HEK293 (cell line): ENCODE measurements around the gene BTBD9.

ENCODE experiments used
- CTCF ChIP-seq: fragments of 450-650 bp; formaldehyde crosslinking; IDR thresholded peaks from 2 replicates; pipeline ENCODE4 v1.5.1; 2016; ENCODE audit warnings: missing biosample characterization, missing genetic modification characterization
- GLIS2 ChIP-seq: fragments of 450-650 bp; formaldehyde crosslinking; IDR thresholded peaks from 2 replicates; pipeline ENCODE4 v1.5.1; 2016; ENCODE audit warnings: missing biosample characterization, missing genetic modification characterization
- KLF7 ChIP-seq: fragments of 450-650 bp; formaldehyde crosslinking; IDR thresholded peaks from 2 replicates; pipeline ENCODE4 v1.5.1; 2016; ENCODE audit warnings: missing biosample characterization, missing genetic modification characterization, borderline replicate concordance
- PRDM10 ChIP-seq: fragments of 450-650 bp; formaldehyde crosslinking; IDR thresholded peaks from 2 replicates; pipeline ENCODE4 v1.5.1; 2016; ENCODE audit warnings: missing biosample characterization, missing genetic modification characterization
- REPIN1 ChIP-seq: fragments of 450-650 bp; formaldehyde crosslinking; IDR thresholded peaks from 2 replicates; pipeline ENCODE4 v1.5.1; 2017; ENCODE audit warnings: missing biosample characterization, missing genetic modification characterization, low read depth
- ZBTB8A ChIP-seq: fragments of 450-650 bp; formaldehyde crosslinking; IDR thresholded peaks from 2 replicates; pipeline ENCODE4 v1.5.1; 2016; ENCODE audit warnings: missing biosample characterization, missing genetic modification characterization
- ZNF398 ChIP-seq: fragments of 450-650 bp; formaldehyde crosslinking; IDR thresholded peaks from 2 replicates; pipeline ENCODE4 v1.5.1; 2017; ENCODE audit warnings: missing biosample characterization, missing genetic modification characterization
- ZNF433 ChIP-seq: fragments of 450-650 bp; formaldehyde crosslinking; IDR thresholded peaks from 2 replicates; pipeline ENCODE4 v1.5.1; 2016; ENCODE audit warnings: missing biosample characterization, missing genetic modification characterization, low read depth
- ZNF48 ChIP-seq: fragments of 450-650 bp; formaldehyde crosslinking; IDR thresholded peaks from 2 replicates; pipeline ENCODE4 v1.5.1; 2016; ENCODE audit warnings: missing biosample characterization, missing genetic modification characterization
- ZNF555 ChIP-seq: fragments of 450-650 bp; formaldehyde crosslinking; conservative IDR thresholded peaks from 2 replicates; pipeline ENCODE4 v1.5.1; 2017; ENCODE audit warnings: missing biosample characterization, mild to moderate bottlenecking, missing genetic modification characterization, inconsistent platforms
- ZNF560 ChIP-seq: fragments of 450-650 bp; formaldehyde crosslinking; IDR thresholded peaks from 2 replicates; pipeline ENCODE4 v1.5.1; 2017; ENCODE audit warnings: missing biosample characterization, missing genetic modification characterization, borderline replicate concordance

- TF ChIP-seq CTCF (no peak), ZBTB8A (no peak), REPIN1 (tag by site-specific recombination) (no peak), GLIS2 (tag by site-specific recombination) (no peak), PRDM10 (no peak), KLF7 (tag by site-specific recombination) (no peak), ZNF398 (tag by site-specific recombination) (no peak), ZNF48 (no peak), ZNF555 (no peak), ZNF433 (tag by site-specific recombination) (no peak), ZNF560 (tag by site-specific recombination) (no peak)
These were observed 320.2 kb downstream of the BTBD9 start for GRCh38 chr6:38319256-38320212.
